Measurements from ENCODE around the gene CASP4.

DNA sequence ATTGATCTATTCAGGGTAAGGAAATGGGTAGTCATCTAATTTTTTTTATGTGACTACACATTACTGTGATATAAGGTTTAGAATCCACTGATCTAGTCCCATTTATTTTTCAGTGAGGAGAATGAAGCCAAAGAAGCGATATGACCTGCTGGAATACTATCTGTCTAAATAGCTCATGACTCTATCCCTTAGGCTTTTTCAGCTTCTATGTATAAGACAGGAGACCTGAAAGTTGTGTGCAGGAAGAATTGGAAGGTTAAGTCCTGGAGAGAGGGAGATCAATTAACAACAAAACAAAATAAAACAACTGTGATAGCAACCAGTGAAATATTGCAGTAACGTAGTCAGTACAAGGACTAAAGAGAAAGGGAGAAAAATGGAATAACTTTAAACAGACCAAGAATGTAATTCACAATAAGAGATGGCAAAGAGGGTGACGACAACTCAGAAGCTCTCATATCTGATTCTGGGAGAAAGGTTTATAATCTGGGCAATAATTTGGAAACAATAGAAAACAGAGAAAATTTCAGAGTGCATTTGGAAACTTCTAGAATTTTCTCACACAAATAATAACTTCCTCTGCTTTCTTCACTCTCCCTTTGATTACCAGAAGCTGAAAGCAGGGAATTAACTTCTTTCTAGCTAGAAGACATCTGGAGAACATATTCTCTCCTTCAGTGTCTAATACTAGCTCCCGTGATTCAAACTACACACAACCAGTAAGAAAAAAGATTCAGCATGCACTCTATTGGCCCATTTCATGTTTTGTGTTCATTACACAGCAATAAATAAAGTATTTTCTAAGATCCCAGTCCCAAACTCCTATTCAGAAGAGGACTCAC lies 50.9 kb downstream of the CASP4 start:
- TF ChIP-seq ARNT (IDR thresholded peaks at IDR 0.05) (no peak), SP1 (IDR thresholded peaks at IDR 0.05) (no peak), NFRKB (IDR thresholded peaks at IDR 0.05) (no peak), BHLHE40 (IDR thresholded peaks at IDR 0.05; ENCODE audit: borderline replicate concordance) (no peak), FOXM1 (IDR thresholded peaks at IDR 0.05; ENCODE audit: borderline replicate concordance) (no peak)
- TF ChIP-seq, protein P1, sequence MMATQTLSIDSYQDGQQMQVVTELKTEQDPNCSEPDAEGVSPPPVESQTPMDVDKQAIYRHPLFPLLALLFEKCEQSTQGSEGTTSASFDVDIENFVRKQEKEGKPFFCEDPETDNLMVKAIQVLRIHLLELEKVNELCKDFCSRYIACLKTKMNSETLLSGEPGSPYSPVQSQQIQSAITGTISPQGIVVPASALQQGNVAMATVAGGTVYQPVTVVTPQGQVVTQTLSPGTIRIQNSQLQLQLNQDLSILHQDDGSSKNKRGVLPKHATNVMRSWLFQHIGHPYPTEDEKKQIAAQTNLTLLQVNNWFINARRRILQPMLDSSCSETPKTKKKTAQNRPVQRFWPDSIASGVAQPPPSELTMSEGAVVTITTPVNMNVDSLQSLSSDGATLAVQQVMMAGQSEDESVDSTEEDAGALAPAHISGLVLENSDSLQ (IDR thresholded peaks at IDR 0.05): no peak

Data from HEK293T (cell line).